ENCODE results near the gene CGB1. TPM values are rescaled to one million over a fixed set of nuclear protein-coding genes. Genes with fewer than 3 reads are reported as not detected.

Gene CGB1
- total RNA-seq, 2 experiments from 2014 or later = not detected

DNA sequence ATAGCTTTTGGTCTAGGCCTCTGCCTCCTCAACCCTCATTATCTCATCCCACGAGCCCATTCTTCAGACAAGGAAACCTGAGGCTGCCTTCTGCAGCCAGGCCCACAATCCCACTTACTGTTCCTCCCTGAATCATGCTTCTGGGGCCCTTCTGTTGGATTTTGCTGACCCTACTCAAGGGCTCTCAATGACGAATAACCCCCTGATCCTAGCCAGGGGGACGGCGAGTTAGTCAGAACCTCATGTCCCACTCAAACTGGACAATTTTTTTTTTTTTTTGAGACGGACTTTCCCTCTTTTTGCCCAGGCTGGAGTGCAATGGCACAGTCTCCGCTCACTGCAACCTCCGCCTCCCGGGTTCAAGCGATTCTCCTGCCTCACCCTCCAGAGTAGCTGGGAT, 14.6 kb downstream of the CGB1 start:
- CTCF ChIA-PET = no interaction called here
- POLR2A ChIA-PET = interaction anchor here (1.0 kb wide), 1 partner anchor 29 kb away, joined by 3 read pairs; the partner anchor contains the start of genes GYS1 and RUVBL2
- TF ChIP-seq, protein P1, sequence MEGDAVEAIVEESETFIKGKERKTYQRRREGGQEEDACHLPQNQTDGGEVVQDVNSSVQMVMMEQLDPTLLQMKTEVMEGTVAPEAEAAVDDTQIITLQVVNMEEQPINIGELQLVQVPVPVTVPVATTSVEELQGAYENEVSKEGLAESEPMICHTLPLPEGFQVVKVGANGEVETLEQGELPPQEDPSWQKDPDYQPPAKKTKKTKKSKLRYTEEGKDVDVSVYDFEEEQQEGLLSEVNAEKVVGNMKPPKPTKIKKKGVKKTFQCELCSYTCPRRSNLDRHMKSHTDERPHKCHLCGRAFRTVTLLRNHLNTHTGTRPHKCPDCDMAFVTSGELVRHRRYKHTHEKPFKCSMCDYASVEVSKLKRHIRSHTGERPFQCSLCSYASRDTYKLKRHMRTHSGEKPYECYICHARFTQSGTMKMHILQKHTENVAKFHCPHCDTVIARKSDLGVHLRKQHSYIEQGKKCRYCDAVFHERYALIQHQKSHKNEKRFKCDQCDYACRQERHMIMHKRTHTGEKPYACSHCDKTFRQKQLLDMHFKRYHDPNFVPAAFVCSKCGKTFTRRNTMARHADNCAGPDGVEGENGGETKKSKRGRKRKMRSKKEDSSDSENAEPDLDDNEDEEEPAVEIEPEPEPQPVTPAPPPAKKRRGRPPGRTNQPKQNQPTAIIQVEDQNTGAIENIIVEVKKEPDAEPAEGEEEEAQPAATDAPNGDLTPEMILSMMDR (IDR thresholded peaks at IDR 0.05) = no peak
- Histone ChIP-seq H3K36me3 (ENCODE audit: insufficient read depth, low read length) (no peaks in the 10 kb centered on the region), H3K27ac (ENCODE audit: low read depth in 1 of 2, low read length in 2 of 2) (no peak overlapping the region), H3K9me3 (ENCODE audit: control insufficient read depth in 1 of 2, insufficient read depth in 1 of 2, low read length in 2 of 2) (no peaks in the 10 kb centered on the region), H3K4me1 (ENCODE audit: insufficient read depth, low read length) (peaks cover 40% of the 10 kb centered on the region), H3K27me3 (ENCODE audit: control insufficient read depth in 1 of 2, insufficient read depth in 2 of 2, low read length in 2 of 2) (peaks cover 0 to 4% of the 10 kb centered on the region in 2 experiments), H3K4me3 (ENCODE audit: low read length) (no peak overlapping the region)
- intact Hi-C loops (cut with DNase I, micrococcal nuclease) = no loop called here
- Mint-ChIP-seq H3K27ac (no peak overlapping the region), H3K9me3 (no peaks in the 10 kb centered on the region), H3K4me3 (no peak overlapping the region), H3K27me3 (peaks cover 5% of the 10 kb centered on the region), H3K4me1 (ENCODE audit: low read depth) (peaks cover 25% of the 10 kb centered on the region), H3K36me3 (ENCODE audit: low read depth) (peaks cover 5% of the 10 kb centered on the region)
- DNase-seq (no peak), ATAC-seq (ENCODE audit: poor library complexity) (no peak)

DNA sequence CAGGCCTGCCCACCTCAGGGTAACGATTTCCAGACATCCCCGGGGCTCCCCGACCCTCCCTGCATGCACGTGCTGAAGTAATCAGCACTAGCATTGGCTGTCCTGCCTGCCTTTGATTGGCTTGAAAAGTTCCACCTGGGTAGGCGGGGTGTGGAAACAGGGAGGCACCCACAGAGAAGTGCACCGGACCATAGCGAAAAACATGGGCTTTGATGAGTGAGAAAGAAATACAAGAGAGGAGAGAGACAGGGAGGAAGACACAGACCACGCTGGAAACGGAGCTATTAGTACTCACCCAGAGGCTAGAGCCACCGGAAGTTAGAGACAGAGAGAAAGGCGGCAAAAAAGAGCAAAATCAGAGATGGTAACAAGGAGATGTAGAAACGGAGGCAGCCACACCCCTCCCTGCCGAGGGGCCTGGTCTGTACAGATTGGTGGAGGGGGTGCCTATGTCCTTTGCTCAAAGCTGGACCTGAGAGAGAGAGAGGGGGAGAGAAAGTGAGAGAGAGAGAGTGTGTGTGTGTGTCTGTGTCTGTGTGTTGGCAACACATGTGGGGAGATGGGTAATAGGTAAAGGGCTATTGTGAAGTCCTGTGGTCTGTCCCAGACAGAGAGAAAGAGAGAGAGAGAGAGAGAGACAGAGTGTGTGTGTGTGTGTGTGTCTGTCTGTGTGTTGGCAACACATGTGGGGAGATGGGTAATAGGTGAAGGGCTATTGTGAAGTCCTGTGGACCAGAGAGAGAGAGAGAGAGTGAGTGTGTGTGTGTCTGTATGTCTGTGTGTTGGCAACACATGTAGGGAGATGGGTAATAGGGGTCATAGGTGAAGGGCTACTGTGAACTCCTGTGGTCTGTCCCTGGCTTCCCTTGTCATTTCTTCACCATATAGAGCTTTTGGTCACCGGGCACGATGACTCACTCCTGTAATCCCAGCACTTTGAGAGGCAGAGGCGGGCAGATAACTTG, 15.5 kb downstream of the CGB1 start:
- Mint-ChIP-seq H3K27me3 (peaks cover 5% of the 10 kb centered on the region), H3K27ac (no peak overlapping the region), H3K36me3 (ENCODE audit: low read depth) (peaks cover 5% of the 10 kb centered on the region), H3K9me3 (no peaks in the 10 kb centered on the region), H3K4me3 (peak overlapping the region; percentile 2), H3K4me1 (ENCODE audit: low read depth) (peaks cover 25% of the 10 kb centered on the region)
- TF ChIP-seq, protein P1 (IDR thresholded peaks at IDR 0.05) = no peak
- Histone ChIP-seq H3K9me3 (ENCODE audit: control insufficient read depth in 1 of 2, insufficient read depth in 1 of 2, low read length in 2 of 2) (no peaks in the 10 kb centered on the region), H3K27me3 (ENCODE audit: control insufficient read depth in 1 of 2, insufficient read depth in 2 of 2, low read length in 2 of 2) (peaks cover 0 to 4% of the 10 kb centered on the region in 2 experiments), H3K27ac (ENCODE audit: low read depth in 1 of 2, low read length in 2 of 2) (no peak overlapping the region), H3K4me3 (ENCODE audit: low read length) (no peak overlapping the region), H3K36me3 (ENCODE audit: insufficient read depth, low read length) (no peaks in the 10 kb centered on the region), H3K4me1 (ENCODE audit: insufficient read depth, low read length) (peaks cover 40% of the 10 kb centered on the region)
- ChIA-PET POLR2A (interaction anchor here (1.0 kb wide), 1 partner anchor 28 kb away, joined by 3 read pairs; the partner anchor contains the start of genes GYS1 and RUVBL2), CTCF (no interaction called here)
- no peak for DNase-seq
- intact Hi-C loops (cut with DNase I, micrococcal nuclease) = no loop called here
- no peak for ATAC-seq (ENCODE audit: poor library complexity)

DNA sequence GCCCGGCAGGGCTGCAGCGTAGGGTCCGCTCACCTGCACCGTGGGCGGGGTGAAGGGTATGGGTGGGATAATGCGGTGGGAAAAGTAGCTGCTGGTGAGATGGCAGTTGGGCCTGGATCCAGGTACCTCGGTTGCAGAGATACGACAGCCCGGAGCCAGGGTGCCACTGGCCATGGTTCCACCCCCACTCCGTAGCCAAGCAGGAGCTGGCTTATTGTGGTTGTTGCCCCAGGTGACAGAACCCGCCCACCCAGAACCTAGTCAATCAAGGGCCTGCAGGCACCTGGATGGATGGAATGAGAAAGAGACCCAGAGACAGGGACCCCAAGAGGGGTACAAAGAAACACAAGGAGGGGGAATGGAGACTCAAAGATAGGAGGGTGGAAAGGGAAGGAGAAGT, 16.4 kb downstream of the CGB1 start:
- Mint-ChIP-seq H3K27me3 (peaks cover 5% of the 10 kb centered on the region), H3K4me1 (ENCODE audit: low read depth) (peaks cover 25% of the 10 kb centered on the region), H3K4me3 (peak overlapping the region; percentile 90), H3K36me3 (ENCODE audit: low read depth) (peaks cover 5% of the 10 kb centered on the region), H3K27ac (no peak overlapping the region), H3K9me3 (no peaks in the 10 kb centered on the region)
- ATAC-seq (ENCODE audit: poor library complexity) = no peak
- Histone ChIP-seq H3K27me3 (ENCODE audit: control insufficient read depth in 1 of 2, insufficient read depth in 2 of 2, low read length in 2 of 2) (peaks cover 0 to 4% of the 10 kb centered on the region in 2 experiments), H3K27ac (ENCODE audit: low read depth in 1 of 2, low read length in 2 of 2) (no peak overlapping the region), H3K9me3 (ENCODE audit: control insufficient read depth in 1 of 2, insufficient read depth in 1 of 2, low read length in 2 of 2) (no peaks in the 10 kb centered on the region), H3K4me3 (ENCODE audit: low read length) (no peak overlapping the region), H3K36me3 (ENCODE audit: insufficient read depth, low read length) (no peaks in the 10 kb centered on the region), H3K4me1 (ENCODE audit: insufficient read depth, low read length) (peaks cover 40% of the 10 kb centered on the region)
- no peak for DNase-seq
- CTCF ChIA-PET = interaction anchor here (1.1 kb wide), 1 partner anchor 21 kb away, joined by 4 read pairs; no protein-coding TSS in a partner anchor
- POLR2A ChIA-PET = interaction anchor here (3.2 kb wide), 1 partner anchor 27 kb away, joined by 15 read pairs; the partner anchor contains the start of genes GYS1 and RUVBL2
- TF ChIP-seq, protein P1 (IDR thresholded peaks at IDR 0.05) = no peak
- intact Hi-C loops (cut with DNase I, micrococcal nuclease) = no loop called here
